SK-N-SH (cell line): ENCODE data around the gene NDUFA3. TPM values are rescaled to one million over a fixed set of nuclear protein-coding genes. Genes with fewer than 3 reads are reported as not detected.

ENCODE experiments used
- CTCF ChIA-PET: fragments of 300-600, 350-600 bp; formaldehyde crosslinking; extraction: SDS; loops from one replicate; lab custom pipeline; 2021; lab: Yijun Ruan, JAX
- POLR2A ChIA-PET: fragments of 350-600 bp; sonication (Branson Sonifier 250); formaldehyde crosslinking; extraction: SDS; loops from one replicate; lab custom pipeline; 2020; ENCODE audit warnings: antibody characterized with exemption, inconsistent platforms; lab: Yijun Ruan, JAX
- DNase-seq: peaks from one replicate; pipeline ENCODE4 v3.0.0; 2012
- H2AFZ ChIP-seq: fragments of 200-600 bp; sonication (generic); 2 replicates; pipeline ENCODE4 v1.8.1; 2016; ENCODE audit warnings: antibody characterized with exemption, mild to moderate bottlenecking, low read depth
- H3F3A ChIP-seq: fragments of 200-600 bp; sonication (generic); replicated peaks from 2 replicates; pipeline ENCODE3; 2016; ENCODE audit warnings: antibody characterized with exemption, mild to moderate bottlenecking; ENCODE audit not compliant: insufficient read depth
- H3K27ac ChIP-seq, 2 experiments: fragments of 200-500 bp in 1 of 2; fragments of 200-600 bp in 1 of 2; sonication (Bioruptor generic) in 1 of 2; sonication (generic), shearing (Covaris generic) in 1 of 2; 2 replicates each; pipeline versions ENCODE4 v1.5.1 to v1.6.1; 2014 to 2016; ENCODE audit warnings: low read depth in 2 of 2, inconsistent platforms in 1 of 2, low read length in 1 of 2, mild to moderate bottlenecking in 1 of 2, mixed read lengths in 1 of 2
- H3K27me3 ChIP-seq: fragments of 200-600 bp; sonication (generic), shearing (Covaris generic); 2 replicates; pipeline ENCODE4 v1.6.1; 2016; ENCODE audit warnings: mixed run types; ENCODE audit not compliant: insufficient read depth
- H3K36me3 ChIP-seq, 2 experiments: fragments of 200-500 bp in 1 of 2; fragments of 200-600 bp in 1 of 2; sonication (Bioruptor generic) in 1 of 2; sonication (generic) in 1 of 2; replicated peaks in 1 of 2; 2 replicates each; pipeline versions ENCODE3 to v1.5.1; 2014 to 2016; ENCODE audit warnings: low read length in 1 of 2, mild to moderate bottlenecking in 1 of 2; ENCODE audit not compliant: insufficient read depth in 2 of 2, control insufficient read depth in 1 of 2
- H3K4me1 ChIP-seq, 2 experiments: fragments of 200-500 bp in 1 of 2; fragments of 200-600 bp in 1 of 2; sonication (Bioruptor generic) in 1 of 2; sonication (generic), shearing (Covaris generic) in 1 of 2; 2 replicates each; pipeline versions ENCODE4 v1.5.1 to v1.6.1; 2014 to 2016; ENCODE audit warnings: low read depth in 1 of 2, low read length in 1 of 2, mixed run types in 1 of 2; ENCODE audit not compliant: insufficient read depth in 2 of 2, control insufficient read depth in 1 of 2
- H3K4me2 ChIP-seq: fragments of 200-600 bp; sonication (generic), shearing (Covaris generic); 2 replicates; pipeline ENCODE4 v1.6.1; 2017; ENCODE audit warnings: mixed run types
- H3K4me3 ChIP-seq, 2 experiments: fragments of 200-500 bp in 1 of 2; fragments of 200-600 bp in 1 of 2; sonication (Bioruptor generic) in 1 of 2; sonication (generic), shearing (Covaris generic) in 1 of 2; 2 replicates each; pipeline versions ENCODE4 v1.5.1 to v1.8.1; 2014 to 2016; ENCODE audit warnings: low read depth in 2 of 2, inconsistent platforms in 1 of 2, low read length in 1 of 2, mild to moderate bottlenecking in 1 of 2, mixed read lengths in 1 of 2, moderate library complexity in 1 of 2
- H3K79me2 ChIP-seq: fragments of 200-600 bp; sonication (generic); 2 replicates; pipeline ENCODE4 v1.8.1; 2017; ENCODE audit warnings: mild to moderate bottlenecking; ENCODE audit not compliant: insufficient read depth
- H3K9ac ChIP-seq: fragments of 200-600 bp; sonication (generic); 2 replicates; pipeline ENCODE4 v1.6.1; 2017; ENCODE audit warnings: mixed run types
- H3K9me2 ChIP-seq: fragments of 200-600 bp; sonication (generic); 2 replicates; pipeline ENCODE4 v1.6.1; 2017; ENCODE audit warnings: mixed run types
- H3K9me3 ChIP-seq: fragments of 200-600 bp; sonication (generic); 2 replicates; pipeline ENCODE4 v1.6.1; 2017; ENCODE audit warnings: mixed run types, mild to moderate bottlenecking, moderate library complexity
- H4K20me1 ChIP-seq: fragments of 200-600 bp; sonication (generic); 2 replicates; pipeline ENCODE4 v1.6.1; 2017; ENCODE audit warnings: mild to moderate bottlenecking, mixed run types; ENCODE audit not compliant: insufficient read depth
- EP300 ChIP-seq, 2 experiments: IDR thresholded peaks; 2 replicates each; pipeline versions ENCODE4 v1.4.0 to v1.6.1; 2012; ENCODE audit warnings: borderline replicate concordance in 1 of 2, low read depth in 1 of 2, low read length in 1 of 2
- EZH2phosphoT487 ChIP-seq: fragments of 200-600 bp; sonication (generic); IDR thresholded peaks from 2 replicates; pipeline ENCODE4 v1.6.1; 2017; ENCODE audit warnings: low read depth, mixed run types, mild to moderate bottlenecking, antibody characterized with exemption, moderate library complexity, borderline replicate concordance
- FOXJ3 ChIP-seq: sonication (generic); formaldehyde crosslinking; IDR thresholded peaks from 2 replicates; pipeline ENCODE4 v1.5.1; 2020; ENCODE audit warnings: mild to moderate bottlenecking, missing genetic modification reagents
- FOXM1 ChIP-seq: IDR thresholded peaks from 2 replicates; pipeline ENCODE4 v1.4.0; 2012; ENCODE audit warnings: low read depth, mild to moderate bottlenecking
- GABPA ChIP-seq: IDR thresholded peaks from 2 replicates; pipeline ENCODE4 v1.4.0; 2012; ENCODE audit warnings: low read depth, mild to moderate bottlenecking
- NFIC ChIP-seq: IDR thresholded peaks from 2 replicates; pipeline ENCODE4 v1.4.0; 2012; ENCODE audit warnings: borderline replicate concordance
- NRF1 ChIP-seq: IDR thresholded peaks from 2 replicates; pipeline ENCODE4 v1.6.1; 2012; ENCODE audit warnings: low read depth, mild to moderate bottlenecking, low read length
- POLR2AphosphoS5 ChIP-seq: IDR thresholded peaks from 2 replicates; pipeline ENCODE4 v1.6.1; 2012; ENCODE audit warnings: low read depth, low read length
- RAD21 ChIP-seq: IDR thresholded peaks from 2 replicates; pipeline ENCODE4 v1.6.1; 2012; ENCODE audit warnings: mild to moderate bottlenecking, low read length
- RCOR1 ChIP-seq: fragments of 150-350 bp; IDR thresholded peaks from 2 replicates; pipeline ENCODE4 v1.6.1; 2017; ENCODE audit warnings: antibody characterized with exemption, low read length
- RFX5 ChIP-seq: IDR thresholded peaks from 2 replicates; pipeline ENCODE4 v1.6.1; 2012; ENCODE audit warnings: mild to moderate bottlenecking, improper control_type of control experiment, low read length
- WGBS: methylation state at CpG from one replicate; pipeline ENCODE4 v1.1.6; 2017; ENCODE audit warnings: low lambda C conversion rate; 5-methylcytosine and 5-hydroxymethylcytosine counted together
- polyA plus RNA-seq, 3 experiments: library from polyadenylated mRNA; depleted of rRNA; stranded (reverse); fragments of >200 nt; gene quantifications; 2 replicates each; pipeline ENCODE4 v1.2.3, GENCODE V29; 2012
- TF ChIP-seq, protein P1 (sequence below): IDR thresholded peaks from 2 replicates; pipeline ENCODE4 v1.4.0; 2012; ENCODE audit warnings: low read depth, borderline replicate concordance
- TF ChIP-seq, protein P2 (sequence below): fragments of 150-350 bp; IDR thresholded peaks from 2 replicates; pipeline ENCODE4 v1.6.1; 2016; ENCODE audit warnings: mild to moderate bottlenecking, low read depth, low read length
- TF ChIP-seq, protein P3 (sequence below): IDR thresholded peaks from 2 replicates; pipeline ENCODE4; 2012
- TF ChIP-seq, protein P4 (sequence below): fragments of 150-350 bp; IDR thresholded peaks from 2 replicates; pipeline ENCODE4 v1.6.1; 2017; ENCODE audit warnings: antibody characterized with exemption, low read length, low read depth, borderline replicate concordance

The NDUFA3 gene
- polyA plus RNA-seq, 1 of the 3 experiments (the other 2 are of a cell fraction) = 87.0 TPM

DNA sequence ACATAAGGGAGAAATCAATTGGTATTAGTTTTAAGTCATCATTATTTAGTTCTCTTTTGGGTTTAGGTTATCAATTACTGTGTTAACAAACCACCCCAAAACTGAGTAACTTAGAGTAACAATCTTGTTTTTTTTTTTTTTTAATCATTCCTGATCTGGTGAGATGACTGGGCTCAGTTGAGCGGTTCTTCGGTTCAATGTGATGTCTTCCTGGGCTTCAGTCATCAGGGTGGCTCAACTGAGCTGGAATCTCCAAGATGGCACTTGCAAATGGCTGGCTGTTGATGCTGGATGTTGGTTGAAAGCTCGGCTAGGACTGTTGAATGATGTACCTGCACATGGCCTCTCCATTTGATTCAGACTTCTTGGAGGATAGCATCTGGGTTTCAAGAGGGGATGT, 18.2 kb upstream of the NDUFA3 start:
- TF ChIP-seq NFIC = no peak
- TF ChIP-seq NRF1 = no peak
- TF ChIP-seq, protein P1, sequence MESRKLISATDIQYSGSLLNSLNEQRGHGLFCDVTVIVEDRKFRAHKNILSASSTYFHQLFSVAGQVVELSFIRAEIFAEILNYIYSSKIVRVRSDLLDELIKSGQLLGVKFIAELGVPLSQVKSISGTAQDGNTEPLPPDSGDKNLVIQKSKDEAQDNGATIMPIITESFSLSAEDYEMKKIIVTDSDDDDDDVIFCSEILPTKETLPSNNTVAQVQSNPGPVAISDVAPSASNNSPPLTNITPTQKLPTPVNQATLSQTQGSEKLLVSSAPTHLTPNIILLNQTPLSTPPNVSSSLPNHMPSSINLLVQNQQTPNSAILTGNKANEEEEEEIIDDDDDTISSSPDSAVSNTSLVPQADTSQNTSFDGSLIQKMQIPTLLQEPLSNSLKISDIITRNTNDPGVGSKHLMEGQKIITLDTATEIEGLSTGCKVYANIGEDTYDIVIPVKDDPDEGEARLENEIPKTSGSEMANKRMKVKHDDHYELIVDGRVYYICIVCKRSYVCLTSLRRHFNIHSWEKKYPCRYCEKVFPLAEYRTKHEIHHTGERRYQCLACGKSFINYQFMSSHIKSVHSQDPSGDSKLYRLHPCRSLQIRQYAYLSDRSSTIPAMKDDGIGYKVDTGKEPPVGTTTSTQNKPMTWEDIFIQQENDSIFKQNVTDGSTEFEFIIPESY = no peak
- TF ChIP-seq RAD21 = no peak
- no peak for TF ChIP-seq FOXJ3 (CRISPR knock-in tag)
- no peak for TF ChIP-seq GABPA
- no peak for TF ChIP-seq FOXM1
- TF ChIP-seq POLR2AphosphoS5 = no peak
- TF ChIP-seq EZH2phosphoT487 = no peak
- TF ChIP-seq RFX5 = no peak
- TF ChIP-seq, protein P2, sequence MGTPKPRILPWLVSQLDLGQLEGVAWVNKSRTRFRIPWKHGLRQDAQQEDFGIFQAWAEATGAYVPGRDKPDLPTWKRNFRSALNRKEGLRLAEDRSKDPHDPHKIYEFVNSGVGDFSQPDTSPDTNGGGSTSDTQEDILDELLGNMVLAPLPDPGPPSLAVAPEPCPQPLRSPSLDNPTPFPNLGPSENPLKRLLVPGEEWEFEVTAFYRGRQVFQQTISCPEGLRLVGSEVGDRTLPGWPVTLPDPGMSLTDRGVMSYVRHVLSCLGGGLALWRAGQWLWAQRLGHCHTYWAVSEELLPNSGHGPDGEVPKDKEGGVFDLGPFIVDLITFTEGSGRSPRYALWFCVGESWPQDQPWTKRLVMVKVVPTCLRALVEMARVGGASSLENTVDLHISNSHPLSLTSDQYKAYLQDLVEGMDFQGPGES = no peak
- TF ChIP-seq, protein P3, sequence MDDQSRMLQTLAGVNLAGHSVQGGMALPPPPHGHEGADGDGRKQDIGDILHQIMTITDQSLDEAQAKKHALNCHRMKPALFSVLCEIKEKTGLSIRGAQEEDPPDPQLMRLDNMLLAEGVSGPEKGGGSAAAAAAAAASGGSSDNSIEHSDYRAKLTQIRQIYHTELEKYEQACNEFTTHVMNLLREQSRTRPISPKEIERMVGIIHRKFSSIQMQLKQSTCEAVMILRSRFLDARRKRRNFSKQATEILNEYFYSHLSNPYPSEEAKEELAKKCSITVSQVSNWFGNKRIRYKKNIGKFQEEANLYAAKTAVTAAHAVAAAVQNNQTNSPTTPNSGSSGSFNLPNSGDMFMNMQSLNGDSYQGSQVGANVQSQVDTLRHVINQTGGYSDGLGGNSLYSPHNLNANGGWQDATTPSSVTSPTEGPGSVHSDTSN = no peak
- no peak for TF ChIP-seq RCOR1
- TF ChIP-seq, protein P4, sequence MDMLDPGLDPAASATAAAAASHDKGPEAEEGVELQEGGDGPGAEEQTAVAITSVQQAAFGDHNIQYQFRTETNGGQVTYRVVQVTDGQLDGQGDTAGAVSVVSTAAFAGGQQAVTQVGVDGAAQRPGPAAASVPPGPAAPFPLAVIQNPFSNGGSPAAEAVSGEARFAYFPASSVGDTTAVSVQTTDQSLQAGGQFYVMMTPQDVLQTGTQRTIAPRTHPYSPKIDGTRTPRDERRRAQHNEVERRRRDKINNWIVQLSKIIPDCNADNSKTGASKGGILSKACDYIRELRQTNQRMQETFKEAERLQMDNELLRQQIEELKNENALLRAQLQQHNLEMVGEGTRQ = no peak
- TF ChIP-seq EP300 (IDR thresholded peaks at IDR 0.05; ENCODE audit: borderline replicate concordance in 1 of 2, low read depth in 1 of 2, low read length in 1 of 2) = no peak
- POLR2A ChIA-PET = no interaction called here
- Histone ChIP-seq H3K4me3 (no peak overlapping the region), H3K9ac (no peak overlapping the region), H2AFZ (no peak overlapping the region), H3K4me2 (no peak overlapping the region), H3K36me3 (no peaks in the 10 kb centered on the region), H3K9me2 (no peaks in the 10 kb centered on the region), H3K79me2 (no peaks in the 10 kb centered on the region), H4K20me1 (no peaks in the 10 kb centered on the region), H3K27me3 (peaks cover 16% of the 10 kb centered on the region; the same call in 1 of the 2 replicates), H3K9me3 (no peaks in the 10 kb centered on the region), H3K4me1 (no peaks in the 10 kb centered on the region), H3K27ac (no peak overlapping the region), H3F3A (no peaks in the 10 kb centered on the region)
- 5% methylated on average over 3 of the region's 3 CpGs for WGBS
- DNase-seq = no peak
- CTCF ChIA-PET = interaction anchor here (1.3 kb wide), 1 partner anchor 55 kb away, joined by 3 read pairs; no protein-coding TSS in a partner anchor
